HG03457 (cell line): ENCODE measurements around the gene PHLDB2.
A peak's percentile ranks its signal among the peaks of the same experiment; 100 is the strongest.

Source experiments
- ATAC-seq: cut with Tn5 transposase; IDR thresholded peaks from one replicate; pipeline ENCODE4 v1.9.1; 2021; ENCODE audit warnings: moderate number of reproducible peaks; ENCODE audit not compliant: unreplicated experiment

Gene PHLDB2

GRCh38 chr3:111986800-111987199 is 127.7 kb downstream of the PHLDB2 start:
- no peak for ATAC-seq

GRCh38 chr3:111989061-111989678 is 130.1 kb downstream of the PHLDB2 start:
- ATAC-seq: peak; percentile 88

GRCh38 chr3:111993038-111993437 is 134.0 kb downstream of the PHLDB2 start:
- no peak for ATAC-seq

- no peak for ATAC-seq
Observed at GRCh38 chr3:111998636-111999483, 139.8 kb downstream of the PHLDB2 start, which contains the start of gene TAGLN3. TAGLN3 (plus strand) TSS chr3:111998922; CDS start chr3:111999423, 501 bp downstream.

GRCh38 chr3:111999484-112000324 is 140.6 kb downstream of the PHLDB2 start:
- ATAC-seq: no peak

- ATAC-seq: no peak
Observed at GRCh38 chr3:112000367-112000771, 141.3 kb downstream of the PHLDB2 start.

- ATAC-seq: no peak
Observed at GRCh38 chr3:112000966-112001365, 141.9 kb downstream of the PHLDB2 start.

- no peak for ATAC-seq
Observed at GRCh38 chr3:112001526-112001925, 142.5 kb downstream of the PHLDB2 start.

GRCh38 chr3:112002096-112002971 is 143.3 kb downstream of the PHLDB2 start:
- ATAC-seq: no peak

GRCh38 chr3:112003321-112004080 is 144.4 kb downstream of the PHLDB2 start:
- ATAC-seq: no peak

GRCh38 chr3:112004187-112004586 is 145.1 kb downstream of the PHLDB2 start:
- ATAC-seq: no peak

- no peak for ATAC-seq
Observed at GRCh38 chr3:112004669-112005068, 145.6 kb downstream of the PHLDB2 start.

- no peak for ATAC-seq
Observed at GRCh38 chr3:112005091-112005672, 146.1 kb downstream of the PHLDB2 start.

- ATAC-seq: no peak
Observed at GRCh38 chr3:112007633-112008032, 148.6 kb downstream of the PHLDB2 start.

- no peak for ATAC-seq
Observed at GRCh38 chr3:112009670-112010069, 150.6 kb downstream of the PHLDB2 start.

GRCh38 chr3:112010636-112011035 is 151.6 kb downstream of the PHLDB2 start:
- ATAC-seq: no peak

- ATAC-seq: no peak
Observed at GRCh38 chr3:112011376-112011940, 152.4 kb downstream of the PHLDB2 start.

- ATAC-seq: no peak
Observed at GRCh38 chr3:112012205-112012992, 153.3 kb downstream of the PHLDB2 start.
